K562 (cell line): ENCODE data around the gene CRELD2. TPM values are rescaled to one million over a fixed set of nuclear protein-coding genes. Genes with fewer than 3 reads are reported as not detected.

ENCODE experiments used
- ARID2 ChIP-seq: fragments of 450-650 bp; IDR thresholded peaks from 2 replicates; pipeline ENCODE4 v1.6.1; 2017; ENCODE audit warnings: antibody characterized with exemption, mild to moderate bottlenecking
- ARNT ChIP-seq, 2 experiments: fragments of 450-650 bp; IDR thresholded peaks; 2 replicates each; pipeline ENCODE4 v1.6.1; 2016; ENCODE audit warnings: mild to moderate bottlenecking in 1 of 2
- ATF2 ChIP-seq: sonication (generic); formaldehyde crosslinking; IDR thresholded peaks from 2 replicates; pipeline ENCODE4 v1.8.1; 2022; ENCODE audit warnings: missing genetic modification reagents
- BRD9 ChIP-seq: fragments of 450-650 bp; IDR thresholded peaks from 2 replicates; pipeline ENCODE4 v1.6.1; 2018; ENCODE audit warnings: low read depth; ENCODE audit not compliant: partially characterized antibody
- CEBPG ChIP-seq, 3 experiments: fragments of 200-800 bp in 1 of 3; sonication (Bioruptor generic) in 1 of 3; sonication (generic) in 1 of 3; formaldehyde crosslinking in 1 of 3; IDR thresholded peaks in 2 of 3; conservative IDR thresholded peaks in 1 of 3; 2 replicates each; pipeline versions ENCODE4 v1.6.1 to v1.8.0; 2016 to 2022; ENCODE audit warnings: missing compliant biosample characterization in 2 of 3, missing genetic modification characterization in 2 of 3, mild to moderate bottlenecking in 1 of 3, missing genetic modification reagents in 1 of 3
- CREB1 ChIP-seq, 2 experiments: sonication (generic) in 1 of 2; formaldehyde crosslinking in 1 of 2; IDR thresholded peaks; 2 replicates each; pipeline versions ENCODE4 v1.6.1 to v1.8.0; 2012 to 2022; ENCODE audit warnings: inconsistent platforms in 1 of 2, mild to moderate bottlenecking in 1 of 2, missing genetic modification reagents in 1 of 2, moderate library complexity in 1 of 2
- ETV6 ChIP-seq, 3 experiments: fragments of 150-350 bp in 1 of 3; sonication (generic) in 1 of 3; formaldehyde crosslinking in 1 of 3; IDR thresholded peaks; 2 replicates each; pipeline versions ENCODE4 v1.6.1 to v1.8.0; 2014 to 2022; ENCODE audit warnings: borderline replicate concordance in 2 of 3, low read depth in 2 of 3, antibody characterized with exemption in 1 of 3, low read length in 1 of 3, mild to moderate bottlenecking in 1 of 3, missing genetic modification reagents in 1 of 3
- HNRNPL ChIP-seq: fragments of 200-400 bp; formaldehyde crosslinking; IDR thresholded peaks from 2 replicates; pipeline ENCODE4 v1.6.1; 2017; ENCODE audit warnings: low read depth, mild to moderate bottlenecking, low read length
- KAT2B ChIP-seq: IDR thresholded peaks from one replicate; pipeline ENCODE4 v1.6.1; 2012; ENCODE audit warnings: low read depth, mild to moderate bottlenecking, control low read depth, inconsistent platforms, low read length, moderate library complexity
- KLF13 ChIP-seq: fragments of 450-650 bp; IDR thresholded peaks from 2 replicates; pipeline ENCODE4 v1.6.1; 2016; ENCODE audit warnings: missing genetic modification characterization, low read depth, mild to moderate bottlenecking, missing compliant biosample characterization, moderate library complexity, borderline replicate concordance
- MEF2A ChIP-seq: IDR thresholded peaks from 2 replicates; pipeline ENCODE4 v1.6.1; 2011; ENCODE audit warnings: low read depth, mild to moderate bottlenecking, low read length, moderate library complexity; ENCODE audit not compliant: control insufficient read depth
- NEUROD1 ChIP-seq: fragments of 150-350 bp; IDR thresholded peaks from 2 replicates; pipeline ENCODE4 v1.6.1; 2014; ENCODE audit warnings: borderline replicate concordance, low read length, low read depth; ENCODE audit not compliant: partially characterized antibody
- NFE2L1 ChIP-seq: fragments of 450-650 bp; IDR thresholded peaks from 2 replicates; pipeline ENCODE4 v1.6.1; 2016; ENCODE audit warnings: missing genetic modification characterization, low read depth, mild to moderate bottlenecking, missing compliant biosample characterization, moderate library complexity, borderline replicate concordance
- PHB2 ChIP-seq: fragments of 450-650 bp; IDR thresholded peaks from 2 replicates; pipeline ENCODE4 v1.6.1; 2017; ENCODE audit warnings: low read depth
- RBBP5 ChIP-seq: fragments of 200-600 bp; sonication (generic); IDR thresholded peaks from 2 replicates; pipeline ENCODE4 v1.6.1; 2012; ENCODE audit warnings: borderline replicate concordance, mild to moderate bottlenecking, low read length, control low read depth, inconsistent platforms; ENCODE audit not compliant: insufficient read depth, poor library complexity, severe bottlenecking
- RUNX1 ChIP-seq: sonication (generic); IDR thresholded peaks from 2 replicates; pipeline ENCODE4 v1.6.1; 2016; ENCODE audit warnings: antibody characterized with exemption, low read depth
- SETDB1 ChIP-seq: IDR thresholded peaks from one replicate; pipeline ENCODE4 v1.6.1; 2012; ENCODE audit warnings: low read length, control low read depth, inconsistent platforms
- SIN3B ChIP-seq: fragments of 450-650 bp; IDR thresholded peaks from 2 replicates; pipeline ENCODE4 v1.6.1; 2017; ENCODE audit warnings: low read depth, mild to moderate bottlenecking, moderate library complexity
- SLC30A9 ChIP-seq: fragments of 250-450 bp; sonication (Bioruptor Pico); IDR thresholded peaks from 2 replicates; pipeline ENCODE4 v1.8.0; 2022; ENCODE audit warnings: mild to moderate bottlenecking, moderate library complexity
- SOX6 ChIP-seq: fragments of 450-650 bp; IDR thresholded peaks from 2 replicates; pipeline ENCODE4 v1.6.1; 2014; ENCODE audit warnings: mild to moderate bottlenecking
- SRSF7 ChIP-seq: fragments of 200-400 bp; formaldehyde crosslinking; optimal IDR thresholded peaks from 2 replicates; pipeline ENCODE3; 2017; ENCODE audit warnings: mild to moderate bottlenecking, low read depth, low read length
- STAT5A ChIP-seq: IDR thresholded peaks from 2 replicates; pipeline ENCODE4 v1.6.1; 2012; ENCODE audit warnings: low read length, inconsistent platforms, borderline replicate concordance
- TAF15 ChIP-seq: fragments of 200-400 bp; formaldehyde crosslinking; IDR thresholded peaks from 2 replicates; pipeline ENCODE4 v1.6.1; 2017; ENCODE audit warnings: mild to moderate bottlenecking, low read depth, low read length, moderate library complexity
- WHSC1 ChIP-seq: IDR thresholded peaks from one replicate; pipeline ENCODE4 v1.6.1; 2012; ENCODE audit warnings: low read length, control low read depth, inconsistent platforms
- ZBTB7A ChIP-seq: IDR thresholded peaks from 2 replicates; pipeline ENCODE4 v1.6.1; 2011; ENCODE audit warnings: low read depth, mild to moderate bottlenecking, low read length, moderate library complexity, borderline replicate concordance; ENCODE audit not compliant: control insufficient read depth
- ZNF212 ChIP-seq: fragments of 450-650 bp; formaldehyde crosslinking; IDR thresholded peaks from 2 replicates; pipeline ENCODE4 v1.4.0; 2020; ENCODE audit warnings: mild to moderate bottlenecking
- ZNF217 ChIP-seq: sonication (generic); formaldehyde crosslinking; IDR thresholded peaks from 2 replicates; pipeline ENCODE4 v1.8.0; 2022; ENCODE audit warnings: mild to moderate bottlenecking, missing genetic modification reagents
- ZNF384 ChIP-seq: IDR thresholded peaks from 2 replicates; pipeline ENCODE4 v1.6.1; 2012; ENCODE audit warnings: low read depth, low read length, improper control_type of control experiment
- polyA plus RNA-seq, 8 experiments: library from polyadenylated mRNA; depleted of rRNA in 4 of 8; stranded (reverse) in 5 of 8; unstranded in 3 of 8; fragments of >200 nt; fragmentation: Nextera tagmentation in 2 of 8; fragmentation: Illumina TruSeq in 1 of 8; extraction: Ambion mirVana in 2 of 8; extraction: Trizol in 1 of 8; gene quantifications; 2 replicates each; pipeline versions ENCODE4 v1.2.1 to v1.2.3, GENCODE V29; 2011 to 2014; ENCODE audit warnings: inconsistent platforms in 1 of 8, missing spikeins in 1 of 8
- total RNA-seq, 7 experiments: library from RNA; depleted of rRNA in 6 of 7; stranded (reverse); fragments of >200 nt in 6 of 7; fragmentation: Illumina TruSeq in 2 of 7; extraction: Trizol in 2 of 7; gene quantifications; 2 replicates each; pipeline versions ENCODE4 v1.2.1 to v1.2.3, GENCODE V29; 2011 to 2021; ENCODE audit warnings: low replicate concordance in 1 of 7

The CRELD2 gene
- total and polyA plus RNA-seq, 9 of the 15 experiments (the other 6 are each of a cell fraction or from before 2014, with no cell fraction given) = 0.96 to 25.3 (median 8.8) TPM

- peak; percentile 81 for TF ChIP-seq CREB1 (IDR thresholded peaks at IDR 0.05)
- peak; percentile 91 for TF ChIP-seq CREB1 (CRISPR knock-in tag; IDR thresholded peaks at IDR 0.05)
- no peak for TF ChIP-seq WHSC1
- TF ChIP-seq SIN3B = no peak
- peak; percentile 71; the same call in 1 of the 2 replicates for TF ChIP-seq ARID2
- peak; percentile 57 for TF ChIP-seq NEUROD1
- peak; percentile 75 for TF ChIP-seq SOX6
- TF ChIP-seq RBBP5 = peak; percentile 15
- TF ChIP-seq ARNT (IDR thresholded peaks at IDR 0.05) = 0 out of 4 replicates have a peak, but pooled peaks of 1 of the 2 experiments have one; percentile 34
- no peak for TF ChIP-seq ETV6 (IDR thresholded peaks at IDR 0.05; ENCODE audit: borderline replicate concordance in 1 of 2, low read depth in 2 of 2, low read length in 1 of 2)
- no peak for TF ChIP-seq ETV6 (CRISPR knock-in tag; IDR thresholded peaks at IDR 0.05; ENCODE audit: borderline replicate concordance)
- no peak for TF ChIP-seq TAF15
- TF ChIP-seq BRD9 = no peak
- peak; percentile 58 for TF ChIP-seq ZBTB7A
- no peak for TF ChIP-seq CEBPG (CRISPR knock-in tag; IDR thresholded peaks at IDR 0.05)
- no peak for TF ChIP-seq CEBPG (tag; conservative IDR thresholded peaks at IDR 0.05 in 1 of 2, IDR thresholded peaks at IDR 0.05 in 1 of 2)
- TF ChIP-seq SLC30A9 (CRISPR knock-in tag) = no peak
- no peak for TF ChIP-seq ZNF217 (CRISPR knock-in tag)
- TF ChIP-seq ATF2 (CRISPR knock-in tag) = peak; percentile 75; the same call in 1 of the 2 replicates
- TF ChIP-seq HNRNPL = peak; percentile 38; the same call in 1 of the 2 replicates
- TF ChIP-seq SRSF7 = no peak
- TF ChIP-seq MEF2A = no peak
- no peak for TF ChIP-seq KAT2B
- no peak for TF ChIP-seq PHB2
- no peak for TF ChIP-seq RUNX1
- TF ChIP-seq SETDB1 = no peak
- TF ChIP-seq KLF13 (tag) = no peak
- TF ChIP-seq STAT5A = no peak
- TF ChIP-seq ZNF384 = no peak
- TF ChIP-seq NFE2L1 = no peak; the same call in 1 of the 2 replicates
- no peak for TF ChIP-seq ZNF212 (CRISPR knock-in tag)
Measured at GRCh38 chr22:49970528-49971231, 52.2 kb downstream of the CRELD2 start (continued).
